Islet precursor cell (in vitro differentiated cells): ENCODE results near the gene MGMT.

Source experiments
- DNase-seq: peaks from one replicate; pipeline ENCODE4 v3.0.0-alpha.2; 2018

The MGMT gene

DNA sequence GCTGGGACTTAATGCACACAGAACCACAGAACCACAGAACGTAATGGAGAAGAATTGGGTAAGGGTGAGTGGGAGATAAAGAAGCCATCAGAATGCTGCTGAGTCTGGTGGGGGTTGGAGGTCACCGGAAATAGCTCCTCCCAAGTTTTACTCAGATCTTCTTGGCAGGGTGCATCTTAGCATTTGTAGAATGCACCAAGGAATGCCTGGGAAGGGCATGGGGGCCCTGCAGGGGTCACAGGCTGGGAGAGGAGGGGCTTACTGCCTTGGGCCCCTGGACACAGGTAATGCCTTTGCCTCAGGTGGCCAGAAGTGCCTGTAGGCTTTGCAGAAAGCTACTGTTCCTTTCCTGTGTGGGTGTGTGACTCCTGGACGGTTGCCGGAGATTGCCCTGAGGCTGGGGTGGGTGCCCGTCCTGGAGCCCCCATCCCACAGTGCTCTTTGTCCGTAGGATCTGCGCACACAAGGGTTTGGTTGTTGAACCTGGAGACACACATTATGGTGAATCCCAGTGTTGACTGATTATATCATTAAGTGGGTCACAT is 55.1 kb downstream of the MGMT start:
- no peak for DNase-seq

GRCh38 chr10:129523031-129523722 is 56.1 kb downstream of the MGMT start:
- DNase-seq: no peak

GRCh38 chr10:129523723-129524316 is 56.8 kb downstream of the MGMT start:
- DNase-seq: no peak

DNA sequence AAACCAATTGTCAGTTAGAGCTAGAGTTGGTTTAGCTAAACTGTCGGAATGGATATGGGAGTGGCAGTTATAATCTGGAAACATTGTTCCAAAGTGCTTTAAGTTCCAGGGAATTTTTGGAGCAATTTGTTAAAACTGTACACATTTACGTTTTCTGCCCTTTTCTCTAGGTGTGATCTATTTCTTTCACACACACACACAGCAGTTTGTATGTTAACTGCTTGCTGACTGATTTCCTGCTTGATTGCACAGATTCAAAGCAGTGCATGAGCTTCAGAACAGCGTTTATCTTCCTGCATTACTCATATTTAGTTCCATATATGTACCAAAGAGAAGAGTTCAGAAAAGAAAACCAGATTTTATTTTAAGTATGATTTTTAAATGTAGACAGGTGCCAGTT is 57.9 kb downstream of the MGMT start:
- DNase-seq: no peak

DNA sequence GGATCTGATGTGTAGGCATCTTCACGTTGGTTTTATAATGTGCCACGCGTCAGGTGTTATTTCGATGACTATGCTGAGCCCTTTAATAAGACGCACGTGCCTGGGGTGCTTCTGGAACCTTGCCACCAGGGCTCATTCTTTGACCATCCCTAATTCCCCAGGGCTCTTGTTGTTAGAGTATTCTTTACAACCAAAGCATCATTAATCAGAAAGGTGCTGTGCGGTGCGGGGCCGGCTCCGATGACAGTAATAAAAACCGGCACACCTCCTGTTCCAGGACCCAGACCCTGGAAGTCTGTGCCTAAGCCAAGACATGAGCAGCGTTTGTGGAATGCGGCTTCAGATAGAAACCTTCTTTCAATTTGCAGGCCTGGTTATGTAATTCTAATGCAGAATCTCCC is 58.4 kb downstream of the MGMT start:
- no peak for DNase-seq

- DNase-seq: no peak
Measured at GRCh38 chr10:129526943-129527342, 59.9 kb downstream of the MGMT start.

- peak; percentile 29 for DNase-seq
Measured at GRCh38 chr10:129528376-129528978, 61.4 kb downstream of the MGMT start.

- DNase-seq: no peak
Measured at GRCh38 chr10:129530581-129530980, 63.5 kb downstream of the MGMT start.

DNA sequence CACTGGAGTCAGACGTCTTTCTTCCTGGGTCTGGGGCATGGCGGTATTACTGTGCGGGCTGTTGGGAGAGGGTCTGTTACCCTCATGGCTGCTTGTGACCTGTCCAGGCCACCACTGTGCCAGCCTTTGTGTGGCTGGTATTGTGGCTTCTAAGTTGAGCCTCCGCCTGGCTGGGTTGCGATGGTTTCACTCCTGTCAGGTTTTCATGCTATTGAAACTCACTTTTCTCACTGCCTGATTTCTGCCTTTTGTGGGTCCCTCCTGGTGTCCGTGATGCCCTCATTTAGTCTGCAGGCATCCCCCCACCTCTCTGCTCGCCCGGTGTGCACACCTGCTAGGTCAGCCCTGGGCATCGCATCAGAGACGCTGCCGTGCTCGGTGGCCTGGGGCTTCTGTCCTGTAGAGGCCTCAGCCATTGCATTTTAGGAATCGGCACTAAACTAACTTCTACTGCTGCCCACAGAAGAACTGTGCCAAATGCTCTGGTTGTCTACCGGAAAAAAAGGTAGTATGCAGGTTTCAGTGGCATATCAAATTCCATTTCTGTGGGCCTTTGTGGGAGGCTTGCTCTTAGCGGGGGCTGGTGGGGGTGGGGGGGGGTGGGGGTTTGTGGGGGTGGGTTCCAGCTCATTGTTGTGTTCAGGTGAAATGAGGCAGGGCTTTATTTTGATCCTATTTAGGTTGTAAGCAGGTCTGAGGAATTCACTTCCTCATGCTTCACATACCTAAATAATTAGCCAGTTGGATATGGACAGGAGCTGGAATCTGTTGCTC is 64.3 kb downstream of the MGMT start:
- DNase-seq: no peak

GRCh38 chr10:129531969-129532660 is 65.1 kb downstream of the MGMT start:
- DNase-seq: peak; percentile 59

- DNase-seq: no peak
Measured at GRCh38 chr10:129532838-129533237, 65.8 kb downstream of the MGMT start.

- DNase-seq: no peak
Measured at GRCh38 chr10:129533281-129533680, 66.2 kb downstream of the MGMT start.

GRCh38 chr10:129534826-129535225 is 67.8 kb downstream of the MGMT start:
- DNase-seq: no peak

DNA sequence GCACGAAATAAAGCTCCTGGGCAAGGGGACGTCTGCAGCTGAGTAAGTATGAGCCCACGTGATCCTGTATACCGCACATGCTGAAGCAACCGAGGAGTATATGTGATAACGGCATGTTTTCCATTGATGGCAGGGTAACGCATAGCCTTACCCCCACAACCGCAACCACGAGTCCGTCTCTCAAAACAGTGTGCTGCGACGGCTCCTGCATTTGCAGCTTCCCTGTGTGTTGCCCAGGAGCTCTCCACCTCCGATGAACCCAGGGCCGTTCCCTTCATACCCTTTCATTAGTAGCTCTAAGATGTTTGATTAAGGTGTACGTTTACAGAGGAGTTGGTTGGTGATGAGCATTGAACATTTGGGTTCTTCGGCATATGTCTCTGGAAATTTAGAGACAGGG is 69.3 kb downstream of the MGMT start:
- DNase-seq: peak; percentile 23

DNA sequence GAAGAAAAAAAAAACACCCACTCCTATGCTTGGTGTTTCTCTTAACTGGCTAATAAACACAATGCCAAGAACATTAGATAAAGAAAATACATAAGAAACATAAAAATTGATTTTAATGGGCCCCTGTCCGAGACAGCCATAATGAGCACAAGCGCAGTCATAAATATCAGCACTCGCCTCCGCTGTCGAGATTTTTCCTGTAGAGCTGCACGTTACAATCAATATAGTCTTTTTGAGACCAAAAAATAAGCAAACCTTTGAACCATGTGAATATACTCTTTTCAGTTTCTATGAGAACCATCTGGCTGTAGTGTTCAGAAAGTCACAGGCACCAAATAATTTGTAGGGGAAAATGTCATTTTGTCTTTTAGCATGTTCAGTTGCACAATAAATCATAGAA is 70.1 kb downstream of the MGMT start:
- no peak for DNase-seq

- no peak for DNase-seq
Measured at GRCh38 chr10:129538236-129538635, 71.2 kb downstream of the MGMT start.

GRCh38 chr10:129541200-129541599 is 74.2 kb downstream of the MGMT start:
- DNase-seq: no peak

DNA sequence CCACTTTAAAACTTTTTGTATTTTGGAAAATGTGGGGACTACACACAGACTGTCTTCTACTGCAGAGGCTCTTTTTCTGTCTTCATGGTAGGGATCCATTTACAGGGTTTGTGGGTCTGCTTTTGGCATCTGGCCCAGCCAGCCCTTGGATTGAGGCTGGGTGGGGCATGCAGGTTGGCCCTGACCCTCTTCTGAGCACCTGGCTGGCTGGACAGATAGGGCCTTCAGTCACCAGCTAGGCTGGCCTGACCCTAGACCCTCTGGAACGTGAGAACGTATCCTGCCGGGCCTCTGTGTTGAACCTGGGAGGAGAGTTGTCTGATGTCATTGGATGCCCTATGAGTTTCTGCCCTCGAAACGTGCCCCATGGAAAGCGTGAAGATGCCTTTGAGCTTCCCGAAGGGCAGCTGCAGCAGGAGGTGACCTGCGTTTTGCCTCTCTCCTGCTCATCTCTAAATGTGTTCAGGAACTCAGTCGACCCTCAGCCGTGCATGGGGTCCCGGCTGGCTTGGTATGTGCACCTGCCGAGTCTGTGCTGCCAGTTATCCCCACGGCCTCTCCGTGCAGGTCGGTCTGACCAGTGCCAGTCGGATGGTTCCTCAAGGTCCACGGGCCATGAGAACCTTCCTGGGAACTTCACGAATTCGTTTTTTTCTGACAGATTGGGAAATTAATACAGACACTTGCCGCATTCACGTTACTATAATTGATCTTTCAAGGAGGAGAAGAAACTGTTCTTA is 74.9 kb downstream of the MGMT start:
- DNase-seq: no peak

GRCh38 chr10:129542589-129542988 is 75.5 kb downstream of the MGMT start:
- peak; percentile 21 for DNase-seq

DNA sequence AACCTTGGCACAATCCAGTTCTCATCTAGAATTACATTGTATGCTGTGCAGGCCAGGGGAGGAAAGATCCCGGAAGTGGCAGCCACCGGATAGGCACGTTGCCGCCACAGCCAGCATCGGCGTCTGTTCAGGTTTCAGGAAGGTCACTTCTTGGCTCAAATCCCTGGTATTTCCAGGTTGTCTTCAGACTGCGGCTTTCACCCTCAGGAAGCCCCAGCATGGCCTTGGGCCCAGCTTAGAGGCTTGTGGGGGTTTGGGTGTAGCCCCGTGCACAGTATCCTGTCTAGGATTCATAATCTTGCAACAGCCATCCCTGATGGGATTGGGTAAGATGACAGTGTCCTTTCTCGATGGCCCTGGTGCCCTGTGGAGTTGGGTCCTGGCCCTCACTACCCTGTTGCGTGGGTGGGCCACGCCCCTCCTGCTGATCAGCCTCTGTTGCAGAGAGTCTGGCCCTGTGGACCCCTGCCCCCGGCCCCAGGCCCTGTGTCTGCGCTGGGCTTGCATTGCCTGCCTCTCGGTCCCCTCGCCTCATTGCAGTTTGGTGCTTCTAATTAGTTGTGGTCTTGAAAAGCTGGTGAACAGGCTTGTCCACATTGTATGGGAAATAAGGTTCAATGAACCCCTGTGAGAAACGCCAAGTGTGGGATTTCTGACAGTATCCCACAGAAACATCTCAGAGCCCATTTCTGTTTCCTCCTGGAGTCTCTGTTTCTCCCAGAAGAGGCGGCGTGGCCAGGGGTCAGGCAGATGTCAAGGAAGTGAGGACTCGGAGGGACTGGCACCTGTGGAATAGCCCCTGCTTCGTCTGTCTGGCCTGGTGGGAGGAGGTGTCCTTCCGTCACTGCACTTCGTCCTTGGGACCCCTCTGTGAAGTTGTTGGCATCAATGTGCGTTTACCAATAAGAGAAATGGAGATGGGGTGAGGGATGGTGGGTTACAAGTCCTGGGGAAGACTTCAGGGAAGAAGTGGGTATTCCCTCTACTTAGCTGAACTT is 77.5 kb downstream of the MGMT start:
- peak; percentile 52 for DNase-seq

DNA sequence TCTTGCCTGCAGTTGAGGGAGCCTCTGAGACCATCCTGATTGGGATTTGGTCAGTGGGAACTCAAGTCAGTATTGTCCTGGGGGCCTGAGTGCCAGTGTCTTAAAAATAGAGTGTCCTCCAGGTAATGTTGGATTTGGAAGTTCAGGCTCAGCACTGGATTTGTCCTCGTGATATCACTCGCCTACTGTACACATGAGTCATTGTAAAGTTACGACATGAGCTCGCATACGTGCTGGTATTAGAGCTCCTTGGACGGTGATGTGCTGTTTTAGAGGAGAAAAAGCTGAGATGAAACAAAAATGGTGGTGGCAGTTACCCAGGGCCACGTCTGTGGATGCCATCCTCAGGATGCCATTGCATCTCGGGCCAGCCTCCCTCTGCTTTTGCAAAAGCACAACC is 78.2 kb downstream of the MGMT start:
- DNase-seq: peak; percentile 28
